Measurements from ENCODE around the gene HTR1E. TPM values are rescaled to one million over a fixed set of nuclear protein-coding genes. Genes with fewer than 3 reads are reported as not detected.

The HTR1E gene
- total and polyA plus RNA-seq, 2 of the 8 experiments (the other 6 are each of a cell fraction or from before 2014, with no cell fraction given), result 0.09 TPM; not detected in 1

DNA sequence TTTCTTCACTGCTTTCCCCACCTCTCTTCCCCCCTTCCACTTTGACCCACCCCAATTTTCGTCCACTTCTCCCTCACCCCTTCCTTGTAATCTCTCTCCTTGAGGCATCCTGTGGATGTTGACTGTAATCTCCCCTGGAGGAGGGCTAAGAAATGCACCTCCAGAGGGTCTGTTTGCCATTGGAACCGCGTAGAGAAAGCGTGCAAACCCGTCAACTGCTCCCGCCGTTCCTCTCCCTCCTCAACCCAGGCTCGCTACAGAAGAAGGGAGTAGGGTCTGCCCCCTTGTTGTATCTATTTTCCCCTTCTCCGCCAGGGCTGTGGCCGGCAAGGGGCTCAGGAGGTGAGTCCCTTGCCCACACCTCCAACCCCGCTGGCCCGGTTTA is 502 bp upstream of the HTR1E start:
- Histone ChIP-seq H3K27me3 (replicated peaks in 1 of 4; ENCODE audit: control insufficient read depth in 3 of 4, extremely low read depth in 1 of 4, insufficient read depth in 3 of 4, low read length in 3 of 4) (peaks cover 4 to 18% (median 17%) of the 10 kb centered on the region in 4 experiments), H4K91ac (replicated peaks; ENCODE audit: insufficient read length, low read length) (no peak overlapping the region), H3K9me3 (ENCODE audit: insufficient read depth in 2 of 2, low read depth in 1 of 2, low read length in 1 of 2) (no peaks in the 10 kb centered on the region), H3K27ac (ENCODE audit: low read depth, low read length) (no peak overlapping the region), H3K4ac (replicated peaks; ENCODE audit: insufficient read length, low read depth, low read length) (no peak overlapping the region), H2BK15ac (ENCODE audit: low read length) (no peak overlapping the region), H3K4me3 (ENCODE audit: extremely low read depth in 1 of 4, insufficient read depth in 2 of 4, low read depth in 3 of 4, low read length in 4 of 4) (peak overlapping the region; percentile 25 to 73 (median 66); a peak in 7 of 8 replicates), H3K56ac (replicated peaks; ENCODE audit: insufficient read length, low read depth, low read length) (no peak overlapping the region), H2AK5ac (ENCODE audit: low read depth, low read length) (no peak overlapping the region), H3K36me3 (ENCODE audit: control insufficient read depth in 2 of 4, insufficient read depth in 4 of 4, low read length in 3 of 4) (no peaks in the 10 kb centered on the region), H3K23ac (ENCODE audit: insufficient read length) (no peak overlapping the region), H4K8ac (ENCODE audit: extremely low read depth, insufficient read depth, low read length) (no peak overlapping the region), H3K79me1 (ENCODE audit: low read depth, low read length) (no peaks in the 10 kb centered on the region), H2AFZ (ENCODE audit: low read length) (peak overlapping the region; percentile 93), H2BK5ac (ENCODE audit: low read depth, low read length) (no peak overlapping the region), H3K23me2 (ENCODE audit: low read depth, low read length) (peaks cover 12% of the 10 kb centered on the region), H3K4me2 (ENCODE audit: insufficient read depth in 1 of 2, low read depth in 2 of 2, low read length in 2 of 2) (peak overlapping the region; percentile 80 to 99), H3K79me2 (ENCODE audit: control insufficient read depth in 1 of 2, insufficient read depth in 2 of 2, low read length in 2 of 2) (no peaks in the 10 kb centered on the region), H2BK120ac (replicated peaks; ENCODE audit: low read depth, low read length) (no peak overlapping the region), H3K4me1 (replicated peaks in 1 of 4; ENCODE audit: control insufficient read depth in 3 of 4, insufficient read depth in 4 of 4, low read length in 3 of 4) (peaks cover 0 to 6% (median under 1%) of the 10 kb centered on the region in 4 experiments; a peak in 5 of 7 replicates), H3K14ac (ENCODE audit: insufficient read length) (no peak overlapping the region), H3K9ac (replicated peaks in 1 of 4; ENCODE audit: extremely low read depth in 1 of 4, low read depth in 3 of 4, low read length in 3 of 4) (no peak overlapping the region; a peak in 1 of 7 replicates), H4K5ac (ENCODE audit: insufficient read length, low read depth, low read length) (no peak overlapping the region), H4K20me1 (replicated peaks in 1 of 2; ENCODE audit: control insufficient read depth in 1 of 2, insufficient read depth in 2 of 2, low read length in 2 of 2) (no peaks in the 10 kb centered on the region), H3K18ac (ENCODE audit: extremely low read depth, low read length) (no peak overlapping the region), H2BK20ac (ENCODE audit: low read length) (no peak overlapping the region), H2BK12ac (ENCODE audit: low read depth, low read length) (peak overlapping the region; percentile 12; the same call in 1 of the 2 replicates)
- DNase-seq (ENCODE audit: low read depth in 1 of 2, low spot score in 2 of 2) (peak in 1 of 2 experiments; percentile 83), FAIRE-seq (no peak)
- 14% methylated on average over 9 of the region's 12 CpGs; no CpG with 5 or more reads in 1 of the 2 experiments for WGBS, 2 experiments (ENCODE audit: extremely low coverage in 1 of 2, insufficient coverage in 1 of 2, insufficient read length in 1 of 2, insufficient replicate concordance in 2 of 2, low coverage in 1 of 2, low lambda C conversion rate in 2 of 2, missing lambda C conversion rate in 1 of 2)
- ChIA-PET POLR2A (ENCODE audit: partially characterized antibody) (interaction anchor here (0.8 kb wide), 1 partner anchor 77 kb away, joined by 3 read pairs; no protein-coding TSS in a partner anchor), CTCF (ENCODE audit: partially characterized antibody) (interaction anchor here (0.9 to 4.1 kb wide), 13 partner anchors 31 to 1014 kb away, joined by 3 to 43 read pairs (median 4); no protein-coding TSS in a partner anchor)
- no peak for TF ChIP-seq MAFK (IDR thresholded peaks at IDR 0.05; ENCODE audit: low read depth, low read length)
- TF ChIP-seq POLR2AphosphoS5 (IDR thresholded peaks at IDR 0.05; ENCODE audit: low read depth, low read length), result no peak
- 0 out of 4 replicates have a peak, but pooled peaks of 1 of the 2 experiments have one; percentile 33 for TF ChIP-seq SIN3A (conservative IDR thresholded peaks at IDR 0.05 in 1 of 2, IDR thresholded peaks at IDR 0.05 in 1 of 2; ENCODE audit: low read depth in 1 of 2, low read length in 2 of 2)
- TF ChIP-seq CREB1 (IDR thresholded peaks at IDR 0.05), result no peak
- TF ChIP-seq TAF1 (IDR thresholded peaks at IDR 0.05; ENCODE audit: low read depth, low read length), result 0 out of 2 replicates have a peak, but pooled peaks have one; percentile 29
- no peak for TF ChIP-seq RFX5 (IDR thresholded peaks at IDR 0.05; ENCODE audit: borderline replicate concordance, low read depth, low read length)
- no peak for TF ChIP-seq KDM4A (IDR thresholded peaks at IDR 0.05; ENCODE audit: low read depth, low read length, severe bottlenecking)
- TF ChIP-seq KDM5A (IDR thresholded peaks at IDR 0.05; ENCODE audit: low read length), result no peak
- TF ChIP-seq ZNF274 (IDR thresholded peaks at IDR 0.05; ENCODE audit: borderline replicate concordance, extremely low read depth, low read length), result no peak
- TF ChIP-seq SP2 (IDR thresholded peaks at IDR 0.05; ENCODE audit: low read length), result no peak
- no peak for TF ChIP-seq FOSL1 (IDR thresholded peaks at IDR 0.05; ENCODE audit: insufficient read depth, low read depth, low read length)
- no peak for TF ChIP-seq BRCA1 (IDR thresholded peaks at IDR 0.05; ENCODE audit: low read depth, low read length)
- 0 out of 2 replicates have a peak, but pooled peaks have one; percentile 30 for TF ChIP-seq EGR1 (IDR thresholded peaks at IDR 0.05; ENCODE audit: borderline replicate concordance, low read depth, low read length)
- TF ChIP-seq SAP30 (IDR thresholded peaks at IDR 0.05; ENCODE audit: insufficient read depth, insufficient replicate concordance, low read length), result no peak
